Embryonic facial prominence (tissue), 1 donor: ENCODE data around the gene KIAA0825.

ENCODE experiments used
- DNase-seq: peaks from one replicate; pipeline ENCODE4 v3.0.0-alpha.2; 2016; ENCODE audit errors: extremely low spot score

KIAA0825 gene

GRCh38 chr5:94243612-94244011 is 374.8 kb downstream of the KIAA0825 start:
- no peak for DNase-seq

- DNase-seq = no peak
Observed at GRCh38 chr5:94240993-94241651, 377.3 kb downstream of the KIAA0825 start.

- DNase-seq = no peak
Observed at GRCh38 chr5:94240596-94240992, 377.8 kb downstream of the KIAA0825 start.

GRCh38 chr5:94240134-94240533 is 378.3 kb downstream of the KIAA0825 start:
- no peak for DNase-seq

GRCh38 chr5:94239266-94239665 is 379.1 kb downstream of the KIAA0825 start:
- DNase-seq = no peak

GRCh38 chr5:94234987-94235386 is 383.4 kb downstream of the KIAA0825 start:
- no peak for DNase-seq

- DNase-seq = no peak
Observed at GRCh38 chr5:94228791-94229190, 389.6 kb downstream of the KIAA0825 start.

GRCh38 chr5:94223235-94223634 is 395.2 kb downstream of the KIAA0825 start:
- DNase-seq = no peak

- no peak for DNase-seq
Observed at GRCh38 chr5:94218374-94218773, 400.0 kb downstream of the KIAA0825 start.

GRCh38 chr5:94217745-94218144 is 400.7 kb downstream of the KIAA0825 start:
- no peak for DNase-seq

GRCh38 chr5:94217216-94217615 is 401.2 kb downstream of the KIAA0825 start:
- DNase-seq = no peak

- no peak for DNase-seq
Observed at GRCh38 chr5:94212476-94212875, 405.9 kb downstream of the KIAA0825 start.

GRCh38 chr5:94209774-94210355 is 408.5 kb downstream of the KIAA0825 start:
- DNase-seq = no peak

- no peak for DNase-seq
Observed at GRCh38 chr5:94209272-94209671, 409.1 kb downstream of the KIAA0825 start.

- DNase-seq = no peak
Observed at GRCh38 chr5:94199566-94199965, 418.8 kb downstream of the KIAA0825 start.

GRCh38 chr5:94197970-94198369 is 420.4 kb downstream of the KIAA0825 start:
- no peak for DNase-seq

GRCh38 chr5:94196953-94197352 is 421.5 kb downstream of the KIAA0825 start:
- DNase-seq = no peak

- no peak for DNase-seq
Observed at GRCh38 chr5:94192658-94193391, 425.6 kb downstream of the KIAA0825 start.

GRCh38 chr5:94191604-94192003 is 426.8 kb downstream of the KIAA0825 start:
- no peak for DNase-seq

- no peak for DNase-seq
Observed at GRCh38 chr5:94188725-94189124, 429.7 kb downstream of the KIAA0825 start.

- DNase-seq = no peak
Observed at GRCh38 chr5:94184870-94185269, 433.5 kb downstream of the KIAA0825 start.

- no peak for DNase-seq
Observed at GRCh38 chr5:94181895-94182294, 436.5 kb downstream of the KIAA0825 start.

GRCh38 chr5:94180761-94181160 is 437.6 kb downstream of the KIAA0825 start:
- DNase-seq = no peak
